Lung (tissue), 12 donors: Measurements from ENCODE around the gene GBA3. TPM values are rescaled to one million over a fixed set of nuclear protein-coding genes. Genes with fewer than 3 reads are reported as not detected.
A peak's percentile ranks its signal among the peaks of the same experiment; 100 is the strongest.

Source experiments
- ATAC-seq: fragments of 200-7000 bp; cut with Tn5 transposase; one replicate; pipeline ENCODE4 v1.9.1; 2020; ENCODE audit warnings: moderate number of reproducible peaks; ENCODE audit not compliant: insufficient read depth, low FRiP score
- DNase-seq, 3 donors: peaks; one replicate each; pipeline ENCODE4 v3.0.0-alpha.2; 2013 to 2017
- H3K27ac ChIP-seq, 2 donors: one replicate each; pipeline ENCODE4 v1.5.1; 2013; ENCODE audit warnings: mild to moderate bottlenecking in 2 of 2, moderate library complexity in 2 of 2, control low read depth in 1 of 2, inconsistent platforms in 1 of 2, low read depth in 1 of 2, low read length in 1 of 2
- H3K27me3 ChIP-seq, 3 donors: one replicate each; pipeline ENCODE4 v1.5.1; 2013; ENCODE audit warnings: low read length in 2 of 3; ENCODE audit not compliant: control insufficient read depth in 3 of 3, insufficient read depth in 3 of 3
- H3K36me3 ChIP-seq, 4 donors: one replicate each; pipeline ENCODE4 v1.5.1; 2013; ENCODE audit warnings: low read length in 4 of 4, mild to moderate bottlenecking in 1 of 4, moderate library complexity in 1 of 4; ENCODE audit not compliant: control insufficient read depth in 4 of 4, insufficient read depth in 4 of 4
- H3K4me1 ChIP-seq, 5 donors: one replicate each; pipeline ENCODE4 v1.5.1; 2013; ENCODE audit warnings: low read length in 5 of 5, mild to moderate bottlenecking in 2 of 5, moderate library complexity in 1 of 5; ENCODE audit not compliant: control insufficient read depth in 5 of 5, insufficient read depth in 5 of 5
- H3K4me3 ChIP-seq: one replicate; pipeline ENCODE4 v1.5.1; 2013; ENCODE audit warnings: mild to moderate bottlenecking, control low read depth, moderate library complexity
- H3K9ac ChIP-seq, 2 donors: one replicate each; pipeline ENCODE4 v1.5.1; 2013; ENCODE audit warnings: low read length in 2 of 2, control low read depth in 1 of 2; ENCODE audit not compliant: insufficient read depth in 1 of 2
- H3K9me3 ChIP-seq, 4 donors: one replicate each; pipeline ENCODE4 v1.5.1; 2013; ENCODE audit warnings: low read length in 3 of 4, mild to moderate bottlenecking in 1 of 4, moderate library complexity in 1 of 4; ENCODE audit not compliant: control insufficient read depth in 4 of 4, insufficient read depth in 3 of 4
- whole genome bisulfite sequencing, 2 donors: extraction: QIAGEN DNeasy Blood & Tissue Kit; methylation state at CpG; one replicate each; pipeline ENCODE4 v1.1.7; 2013; 5-methylcytosine and 5-hydroxymethylcytosine counted together
- polyA plus RNA-seq, 2 donors: library from polyadenylated mRNA; stranded (reverse); fragments of 200-250 nt; gene quantifications; one replicate each; pipeline ENCODE4 v1.2.1, GENCODE V29; 2013
- total RNA-seq, 2 donors: library from RNA; depleted of rRNA in 1 of 2; stranded (reverse); fragments of >200 nt in 1 of 2; gene quantifications; one replicate each; pipeline ENCODE4 v1.2.1, GENCODE V29; 2014 to 2021
- TF ChIP-seq, protein P1 (sequence below): IDR thresholded peaks from 2 replicates; pipeline ENCODE4 v1.5.1; 2012; ENCODE audit warnings: mild to moderate bottlenecking; ENCODE audit errors: control extremely low read depth, extremely low read depth
- donor health status: control.
- donor health status: control.
- donor health status: Bipolar disorder and iron deficiency.
- donor health status: healthy.
- donor health status: DM: yes; HTN: yes; CAD: no.

The GBA3 gene
- total and polyA plus RNA-seq, 4 donors = 0.23 to 0.34 (median 0.31) TPM; not detected in 1

DNA sequence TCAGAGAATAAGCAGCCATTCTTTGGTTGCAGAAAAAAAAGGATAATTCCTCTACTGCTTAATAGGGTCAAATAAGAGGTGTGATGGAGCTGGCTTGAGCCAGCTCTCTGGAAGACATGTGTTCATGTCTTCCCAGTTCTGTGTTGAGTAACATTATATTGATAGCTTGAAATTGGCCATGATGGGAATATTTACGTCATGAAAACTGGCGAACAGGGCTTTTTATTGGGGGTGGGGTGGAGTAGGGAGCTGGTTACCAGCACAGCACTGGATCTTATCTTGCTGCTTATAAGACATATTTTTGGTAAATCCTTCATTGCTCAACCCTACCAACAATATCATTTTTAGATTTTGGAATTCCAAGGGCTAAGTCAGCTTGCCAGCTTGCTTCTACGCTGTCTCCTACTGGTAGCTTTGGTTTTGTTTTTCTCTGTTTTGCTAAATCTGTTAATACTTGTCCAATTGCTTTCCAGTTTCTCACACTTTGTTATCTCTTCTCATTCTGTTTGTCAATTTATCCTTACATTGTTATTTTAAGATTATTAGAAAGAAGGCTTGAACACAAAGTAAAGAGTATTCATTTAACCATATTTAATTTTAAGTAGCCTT lies 25.3 kb upstream of the GBA3 start:
- TF ChIP-seq, protein P1, sequence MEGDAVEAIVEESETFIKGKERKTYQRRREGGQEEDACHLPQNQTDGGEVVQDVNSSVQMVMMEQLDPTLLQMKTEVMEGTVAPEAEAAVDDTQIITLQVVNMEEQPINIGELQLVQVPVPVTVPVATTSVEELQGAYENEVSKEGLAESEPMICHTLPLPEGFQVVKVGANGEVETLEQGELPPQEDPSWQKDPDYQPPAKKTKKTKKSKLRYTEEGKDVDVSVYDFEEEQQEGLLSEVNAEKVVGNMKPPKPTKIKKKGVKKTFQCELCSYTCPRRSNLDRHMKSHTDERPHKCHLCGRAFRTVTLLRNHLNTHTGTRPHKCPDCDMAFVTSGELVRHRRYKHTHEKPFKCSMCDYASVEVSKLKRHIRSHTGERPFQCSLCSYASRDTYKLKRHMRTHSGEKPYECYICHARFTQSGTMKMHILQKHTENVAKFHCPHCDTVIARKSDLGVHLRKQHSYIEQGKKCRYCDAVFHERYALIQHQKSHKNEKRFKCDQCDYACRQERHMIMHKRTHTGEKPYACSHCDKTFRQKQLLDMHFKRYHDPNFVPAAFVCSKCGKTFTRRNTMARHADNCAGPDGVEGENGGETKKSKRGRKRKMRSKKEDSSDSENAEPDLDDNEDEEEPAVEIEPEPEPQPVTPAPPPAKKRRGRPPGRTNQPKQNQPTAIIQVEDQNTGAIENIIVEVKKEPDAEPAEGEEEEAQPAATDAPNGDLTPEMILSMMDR = no peak
- ATAC-seq (peak; percentile 77), DNase-seq (peak in 1 of 3 donors; percentile 16)
- Histone ChIP-seq H3K27ac (no peak overlapping the region), H3K4me1 (peaks cover 0 to 9% (median 0%) of the 10 kb centered on the region in 5 donors), H3K36me3 (no peaks in the 10 kb centered on the region), H3K4me3 (no peak overlapping the region), H3K9me3 (no peaks in the 10 kb centered on the region), H3K9ac (no peak overlapping the region), H3K27me3 (no peaks in the 10 kb centered on the region)
- WGBS, 2 donors = 82 to 89% methylated on average over 3 of the region's 3 CpGs

DNA sequence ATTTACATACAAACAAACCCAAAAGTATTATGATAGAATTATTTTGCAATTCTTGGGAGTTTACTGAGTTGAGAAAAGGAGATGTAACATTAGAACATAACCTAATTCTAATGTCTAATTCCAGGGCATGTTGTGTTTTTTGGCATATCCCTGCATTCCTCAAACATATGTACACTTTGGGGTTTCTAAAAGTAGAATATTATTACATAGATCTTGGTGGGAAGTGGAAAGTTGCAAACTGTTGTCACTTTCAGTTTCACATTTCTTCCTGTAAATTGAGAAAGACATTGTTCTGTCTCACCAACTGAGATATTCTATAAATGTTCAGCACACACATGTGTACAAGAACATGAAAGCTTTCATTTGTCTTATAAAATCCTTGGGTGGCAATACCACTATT lies 24.4 kb upstream of the GBA3 start:
- no peaks in the 10 kb centered on the region for H3K36me3 ChIP-seq
- no peak overlapping the region for H3K27ac ChIP-seq
- no peaks in the 10 kb centered on the region for H3K27me3 ChIP-seq
- peak in 2 of 3 donors; percentile 58 to 69 for DNase-seq
- ATAC-seq = no peak
- TF ChIP-seq, protein P1 = no peak
- H3K9me3 ChIP-seq = no peaks in the 10 kb centered on the region
- peaks cover 0 to 9% (median 0%) of the 10 kb centered on the region in 5 donors for H3K4me1 ChIP-seq
- H3K4me3 ChIP-seq = no peak overlapping the region
- H3K9ac ChIP-seq = peak overlapping the region in 1 of 2 donors; percentile 52

DNA sequence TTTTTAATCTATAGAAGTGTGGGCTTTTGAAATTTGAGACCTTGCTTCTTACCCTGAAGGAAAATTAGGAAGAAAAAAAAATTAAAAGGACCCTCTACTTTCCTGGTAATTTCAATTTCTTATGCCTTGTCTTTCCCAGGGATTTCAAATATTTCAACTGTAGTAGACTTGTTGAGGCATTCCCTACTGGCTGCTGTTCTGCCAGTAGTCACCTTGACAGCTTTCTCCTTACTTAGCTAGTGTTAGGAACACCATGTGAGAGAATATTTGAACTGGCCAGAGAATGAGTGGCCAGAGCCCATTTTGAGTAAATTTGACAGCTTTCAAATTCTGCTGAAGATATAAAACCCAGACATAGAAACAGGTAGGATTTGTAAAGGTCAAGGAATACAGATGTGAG lies 24.0 kb upstream of the GBA3 start:
- TF ChIP-seq, protein P1 = no peak
- no peaks in the 10 kb centered on the region for H3K9me3 ChIP-seq
- peak overlapping the region in 1 of 2 donors; percentile 52 for H3K9ac ChIP-seq
- H3K27me3 ChIP-seq = no peaks in the 10 kb centered on the region
- H3K36me3 ChIP-seq = no peaks in the 10 kb centered on the region
- H3K4me3 ChIP-seq = no peak overlapping the region
- no peak for ATAC-seq
- peaks cover 0 to 9% (median 0%) of the 10 kb centered on the region in 5 donors for H3K4me1 ChIP-seq
- H3K27ac ChIP-seq = no peak overlapping the region
- DNase-seq = peak in 1 of 3 donors; percentile 6

DNA sequence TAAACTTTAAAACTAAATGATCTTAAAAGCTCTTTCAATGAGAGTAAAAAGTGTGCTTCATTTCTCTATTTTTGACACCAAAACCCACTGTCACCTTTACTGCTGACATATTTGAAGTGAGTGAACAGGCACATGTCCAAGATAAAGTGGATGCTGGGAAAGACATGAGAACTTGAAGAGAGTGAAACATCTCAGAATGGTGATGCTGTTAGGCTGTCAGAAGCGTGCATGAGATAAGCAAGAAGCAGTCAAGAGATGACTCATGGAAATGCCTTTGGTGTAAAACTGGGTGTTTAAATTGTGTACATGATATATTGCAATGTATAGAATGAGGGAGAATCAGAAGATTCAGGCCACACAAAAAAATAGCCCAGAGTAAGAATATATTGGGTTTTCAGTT lies 21.8 kb upstream of the GBA3 start:
- Histone ChIP-seq H3K4me3 (no peak overlapping the region), H3K4me1 (peaks cover 0 to 9% (median 0%) of the 10 kb centered on the region in 5 donors), H3K27me3 (no peaks in the 10 kb centered on the region), H3K36me3 (no peaks in the 10 kb centered on the region), H3K27ac (no peak overlapping the region), H3K9me3 (no peaks in the 10 kb centered on the region), H3K9ac (no peak overlapping the region)
- 42 to 94% methylated on average over 1 of the region's 1 CpG for WGBS, 2 donors
- ATAC-seq (no peak), DNase-seq (no peak)
- TF ChIP-seq, protein P1 = no peak
